ENCODE measurements around the gene POLD2. TPM values are rescaled to one million over a fixed set of nuclear protein-coding genes. Genes with fewer than 3 reads are reported as not detected.

Gene POLD2
- total and polyA plus RNA-seq, 2 of the 4 experiments (the other 2 are of a cell fraction), result 142 to 163 TPM

GRCh38 chr7:44152971-44153947 lies 29.9 kb upstream of the POLD2 start:
- H2BK15ac ChIP-seq (ENCODE audit: low read depth, low read length), result no peak overlapping the region
- H3K9me3 ChIP-seq (ENCODE audit: control insufficient read depth, insufficient read depth, low read length), result no peaks in the 10 kb centered on the region
- H4K5ac ChIP-seq (ENCODE audit: low read depth, low read length), result no peak overlapping the region
- H3K14ac ChIP-seq (replicated peaks; ENCODE audit: low read depth, low read length), result no peak overlapping the region
- in situ Hi-C loops (cut with MboI; ENCODE audit: low sequenced_read_pairs), result no loop called here
- POLR2A ChIA-PET (ENCODE audit: unreplicated experiment), result no interaction called here
- BruUV-seq (replicated peaks), result no TSS peak
- H3K4me2 ChIP-seq (ENCODE audit: low read depth, low read length), result no peak overlapping the region
- H3K9ac ChIP-seq (ENCODE audit: low read depth, low read length), result no peak overlapping the region
- H4K20me1 ChIP-seq (ENCODE audit: insufficient read depth, low read length), result no peaks in the 10 kb centered on the region
- no peak overlapping the region for H2BK20ac ChIP-seq (ENCODE audit: low read depth, low read length)
- CTCF ChIA-PET, result interaction anchor here (0.6 kb wide), 1 partner anchor 23 kb away, joined by 3 read pairs; no protein-coding TSS in a partner anchor
- no peak overlapping the region for H3K23ac ChIP-seq (ENCODE audit: low read depth, low read length)
- H3K18ac ChIP-seq (ENCODE audit: low read depth, low read length), result no peak overlapping the region
- dilution Hi-C loops (cut with HindIII; ENCODE audit: low sequenced_read_pairs, unreplicated experiment), result no loop called here
- no peaks in the 10 kb centered on the region for H3K79me1 ChIP-seq (ENCODE audit: low read depth in 1 of 2, low read length in 2 of 2)
- no peak overlapping the region for H2BK120ac ChIP-seq (ENCODE audit: low read depth, low read length)
- no peaks in the 10 kb centered on the region for H3K36me3 ChIP-seq (ENCODE audit: control insufficient read depth, insufficient read depth, low read length)
- 79% methylated on average over 6 of the region's 22 CpGs; no CpG with 5 or more reads in 1 of the 2 experiments for WGBS, 2 experiments (ENCODE audit: extremely low coverage in 2 of 2, insufficient read length in 1 of 2)
- ATAC-seq (ENCODE audit: low read depth) (no peak), DNase-seq (no peak)
- H3K4ac ChIP-seq (ENCODE audit: low read depth, low read length), result no peak overlapping the region
- H2BK5ac ChIP-seq (ENCODE audit: low read depth, low read length, poor library complexity, severe bottlenecking), result no peak overlapping the region
- H3K4me3 ChIP-seq (ENCODE audit: insufficient read depth, low read depth, low read length), result no peak overlapping the region
- no peak overlapping the region for H3K27ac ChIP-seq (ENCODE audit: insufficient read depth, low read length)
- H3K9me1 ChIP-seq (ENCODE audit: insufficient read depth, low read length), result 0 out of 2 replicates have a peak, but pooled peaks cover 3% of the 10 kb centered on the region
- H2AK9ac ChIP-seq (replicated peaks; ENCODE audit: low read depth, low read length, poor library complexity), result no peak overlapping the region
- no peak overlapping the region for H4K91ac ChIP-seq (ENCODE audit: insufficient read depth, low read depth, low read length)
- no peak overlapping the region for H4K8ac ChIP-seq (ENCODE audit: low read depth in 2 of 2, low read length in 2 of 2)
- intact Hi-C loops (cut with micrococcal nuclease), result no loop called here
- H3K27me3 ChIP-seq (ENCODE audit: control insufficient read depth, insufficient read depth, low read length), result peaks cover 9% of the 10 kb centered on the region; the same call in 1 of the 2 replicates
- no peak overlapping the region for H3K56ac ChIP-seq (ENCODE audit: extremely low read depth, insufficient read depth, low read length)
- H3K4me1 ChIP-seq (ENCODE audit: control insufficient read depth, insufficient read depth, low read length), result peaks cover 7% of the 10 kb centered on the region; the same call in 1 of the 2 replicates
- no peak overlapping the region for H2AFZ ChIP-seq (replicated peaks; ENCODE audit: low read length, poor library complexity)
- no peak overlapping the region for H2AK5ac ChIP-seq (ENCODE audit: low read depth, low read length)
- TF ChIP-seq SMC3 (IDR thresholded peaks at IDR 0.05; ENCODE audit: low read depth, low read length), result no peak
- no peak for TF ChIP-seq NFE2L2 (IDR thresholded peaks at IDR 0.05; ENCODE audit: low read depth, low read length)
- no peak for TF ChIP-seq RAD21 (IDR thresholded peaks at IDR 0.05; ENCODE audit: low read length)
- no peak for TF ChIP-seq BHLHE40 (IDR thresholded peaks at IDR 0.05; ENCODE audit: low read depth, low read length)
- no peak for TF ChIP-seq CTCF (conservative IDR thresholded peaks at IDR 0.05; ENCODE audit: low read depth, low read length)
- TF ChIP-seq RCOR1 (IDR thresholded peaks at IDR 0.05; ENCODE audit: insufficient replicate concordance, low read length), result no peak
- TF ChIP-seq ELK1 (IDR thresholded peaks at IDR 0.05; ENCODE audit: borderline replicate concordance, low read depth, low read length), result no peak
- TF ChIP-seq USF2 (IDR thresholded peaks at IDR 0.05; ENCODE audit: low read depth, low read length), result no peak
- no peak for TF ChIP-seq CEBPB (IDR thresholded peaks at IDR 0.05; ENCODE audit: low read depth, low read length)
- no peak for TF ChIP-seq POLR2A (IDR thresholded peaks at IDR 0.05; ENCODE audit: low read depth, low read length)
- TF ChIP-seq MAFK (IDR thresholded peaks at IDR 0.05; ENCODE audit: low read depth, low read length), result no peak
- no peak for TF ChIP-seq CHD1 (IDR thresholded peaks at IDR 0.05; ENCODE audit: low read depth, low read length)
- no peak for TF ChIP-seq RFX5 (IDR thresholded peaks at IDR 0.05; ENCODE audit: low read depth, low read length)
- TF ChIP-seq MAZ (IDR thresholded peaks at IDR 0.05; ENCODE audit: borderline replicate concordance, low read depth, low read length), result no peak
